ENCODE results near the gene TMEM259.

GRCh38 chr19:964116-964520, 56.8 kb downstream of the TMEM259 start:
- no peak for TF ChIP-seq RXRA (IDR thresholded peaks at IDR 0.05; ENCODE audit: insufficient read depth, low read depth, low read length)
- no peak for TF ChIP-seq NRF1 (IDR thresholded peaks at IDR 0.05; ENCODE audit: low read depth, low read length)
- no peak for TF ChIP-seq CTCF (IDR thresholded peaks at IDR 0.05; ENCODE audit: control extremely low read depth in 1 of 3, insufficient read depth in 1 of 3, low read depth in 1 of 3, low read length in 3 of 3)
- no peak for TF ChIP-seq POLR2AphosphoS5 (IDR thresholded peaks at IDR 0.05; ENCODE audit: low read depth, low read length)

Data from H1 (cell line).